ENCODE measurements around the gene RPS6KA2. TPM values are rescaled to one million over a fixed set of nuclear protein-coding genes. Genes with fewer than 3 reads are reported as not detected.

The RPS6KA2 gene
- total RNA-seq, 3 donors from 2014 or later (not counting 1 experiment from before 2014, with no cell fraction given), result 2.8 to 4.5 (median 2.9) TPM

GRCh38 chr6:166492092-166492741 is 134.8 kb downstream of the RPS6KA2 start:
- Mint-ChIP-seq H3K4me1 (peaks cover 20 to 26% of the 10 kb centered on the region in 2 donors), H3K4me3 (no peak overlapping the region), H3K27ac (no peak overlapping the region), H3K36me3 (no peaks in the 10 kb centered on the region), H3K9me3 (no peaks in the 10 kb centered on the region), H3K27me3 (ENCODE audit: low read depth in 2 of 2) (no peaks in the 10 kb centered on the region)
- H3K27me3 ChIP-seq (ENCODE audit: control insufficient read depth, insufficient read depth, low read length), result no peaks in the 10 kb centered on the region
- no peaks in the 10 kb centered on the region for H3K9me3 ChIP-seq (ENCODE audit: control insufficient read depth, insufficient read depth, low read length)
- H3K27ac ChIP-seq (ENCODE audit: low read length), result no peak overlapping the region
- no peak for DNase-seq
- no peaks in the 10 kb centered on the region for H3K36me3 ChIP-seq (ENCODE audit: control insufficient read depth, insufficient read depth, low read length)
- H3K4me3 ChIP-seq (ENCODE audit: low read length), result no peak overlapping the region
- no peak for ATAC-seq
- intact Hi-C loops (cut with micrococcal nuclease), result no loop called here
- peaks cover 17% of the 10 kb centered on the region for H3K4me1 ChIP-seq (ENCODE audit: control insufficient read depth, insufficient read depth, low read length)
- 90% methylated on average over 5 of the region's 5 CpGs for WGBS (ENCODE audit: insufficient coverage)
- TF ChIP-seq CTCF (IDR thresholded peaks at IDR 0.05), result no peak

GRCh38 chr6:166490671-166491500 is 136.2 kb downstream of the RPS6KA2 start:
- TF ChIP-seq CTCF (IDR thresholded peaks at IDR 0.05), result no peak
- no peak for ATAC-seq
- no peak for DNase-seq

GRCh38 chr6:166489301-166490155 is 137.5 kb downstream of the RPS6KA2 start:
- Mint-ChIP-seq H3K27me3 (ENCODE audit: low read depth in 2 of 2) (no peaks in the 10 kb centered on the region), H3K4me3 (peak overlapping the region; percentile 56), H3K36me3 (no peaks in the 10 kb centered on the region), H3K4me1 (peaks cover 23 to 28% of the 10 kb centered on the region in 2 donors), H3K9me3 (no peaks in the 10 kb centered on the region), H3K27ac (peak overlapping the region; percentile 67 to 75)
- ATAC-seq (no peak), DNase-seq (no peak)
- Histone ChIP-seq H3K9me3 (ENCODE audit: control insufficient read depth, insufficient read depth, low read length) (no peaks in the 10 kb centered on the region), H3K4me3 (ENCODE audit: low read length) (no peak overlapping the region), H3K27me3 (ENCODE audit: control insufficient read depth, insufficient read depth, low read length) (no peaks in the 10 kb centered on the region), H3K4me1 (ENCODE audit: control insufficient read depth, insufficient read depth, low read length) (peaks cover 19% of the 10 kb centered on the region), H3K27ac (ENCODE audit: low read length) (no peak overlapping the region), H3K36me3 (ENCODE audit: control insufficient read depth, insufficient read depth, low read length) (no peaks in the 10 kb centered on the region)
- WGBS (ENCODE audit: insufficient coverage), result 94% methylated on average over 11 of the region's 11 CpGs
- intact Hi-C loops (cut with micrococcal nuclease), result loop anchor here (10.0 kb wide), 1 partner anchor 215 kb away; no protein-coding TSS in a partner anchor
- no peak for TF ChIP-seq CTCF (IDR thresholded peaks at IDR 0.05)

More at GRCh38 chr6:166490671-166491500, 136.2 kb downstream of the RPS6KA2 start:
- peak overlapping the region; percentile 5 to 75 for H3K27ac Mint-ChIP-seq
- no peaks in the 10 kb centered on the region for H3K27me3 ChIP-seq (ENCODE audit: control insufficient read depth, insufficient read depth, low read length)
- H3K36me3 Mint-ChIP-seq, result no peaks in the 10 kb centered on the region
- no peaks in the 10 kb centered on the region for H3K9me3 Mint-ChIP-seq
- intact Hi-C loops (cut with micrococcal nuclease), result no loop called here
- no peak overlapping the region for H3K4me3 Mint-ChIP-seq
- no peak overlapping the region for H3K4me3 ChIP-seq (ENCODE audit: low read length)
- peaks cover 19% of the 10 kb centered on the region for H3K4me1 ChIP-seq (ENCODE audit: control insufficient read depth, insufficient read depth, low read length)
- H3K27me3 Mint-ChIP-seq (ENCODE audit: low read depth in 2 of 2), result no peaks in the 10 kb centered on the region
- 67% methylated on average over 18 of the region's 18 CpGs for WGBS (ENCODE audit: insufficient coverage)
- no peaks in the 10 kb centered on the region for H3K9me3 ChIP-seq (ENCODE audit: control insufficient read depth, insufficient read depth, low read length)
- H3K4me1 Mint-ChIP-seq, result peaks cover 23 to 28% of the 10 kb centered on the region in 2 donors
- H3K36me3 ChIP-seq (ENCODE audit: control insufficient read depth, insufficient read depth, low read length), result no peaks in the 10 kb centered on the region
- no peak overlapping the region for H3K27ac ChIP-seq (ENCODE audit: low read length)

All from natural killer cell (primary cell).